HG03108 (cell line): ENCODE results near the gene PAK4.

Source experiments
- ATAC-seq: cut with Tn5 transposase; IDR thresholded peaks from one replicate; pipeline ENCODE4 v1.9.1; 2021; ENCODE audit warnings: moderate library complexity; ENCODE audit not compliant: unreplicated experiment

The PAK4 gene

GRCh38 chr19:39145180-39145953 lies 19.8 kb downstream of the PAK4 start:
- no peak for ATAC-seq

- ATAC-seq = no peak
Measured at GRCh38 chr19:39146091-39146490, 20.5 kb downstream of the PAK4 start.

GRCh38 chr19:39146686-39147450 lies 21.3 kb downstream of the PAK4 start:
- ATAC-seq = no peak

GRCh38 chr19:39147480-39147879 lies 21.9 kb downstream of the PAK4 start:
- no peak for ATAC-seq

- ATAC-seq = no peak
Measured at GRCh38 chr19:39148939-39149529, 23.4 kb downstream of the PAK4 start.

- ATAC-seq = no peak
Measured at GRCh38 chr19:39150235-39150634, 24.6 kb downstream of the PAK4 start.

GRCh38 chr19:39150807-39151600 lies 25.4 kb downstream of the PAK4 start:
- ATAC-seq = no peak

GRCh38 chr19:39152066-39152465 lies 26.5 kb downstream of the PAK4 start:
- no peak for ATAC-seq

GRCh38 chr19:39154100-39154628 lies 28.6 kb downstream of the PAK4 start:
- no peak for ATAC-seq

GRCh38 chr19:39154629-39155100 lies 29.1 kb downstream of the PAK4 start:
- ATAC-seq = no peak

- ATAC-seq = no peak
Measured at GRCh38 chr19:39155114-39155700, 29.6 kb downstream of the PAK4 start.

GRCh38 chr19:39155741-39156140 lies 30.2 kb downstream of the PAK4 start:
- ATAC-seq = no peak

- no peak for ATAC-seq
Measured at GRCh38 chr19:39156326-39157230, 31.0 kb downstream of the PAK4 start.

GRCh38 chr19:39157275-39157996 lies 31.9 kb downstream of the PAK4 start:
- ATAC-seq = no peak

GRCh38 chr19:39157997-39158389 lies 32.4 kb downstream of the PAK4 start:
- ATAC-seq = no peak

GRCh38 chr19:39158646-39159260 lies 33.2 kb downstream of the PAK4 start:
- no peak for ATAC-seq

GRCh38 chr19:39160523-39160861 lies 34.9 kb downstream of the PAK4 start:
- no peak for ATAC-seq

- ATAC-seq = no peak
Measured at GRCh38 chr19:39160889-39161672, 35.5 kb downstream of the PAK4 start.
